ENCODE results near the gene MAP7D2. TPM values are rescaled to one million over a fixed set of nuclear protein-coding genes. Genes with fewer than 3 reads are reported as not detected.

The MAP7D2 gene
- polyA plus RNA-seq, 3 donors: 0.45 TPM; not detected in 2

DNA sequence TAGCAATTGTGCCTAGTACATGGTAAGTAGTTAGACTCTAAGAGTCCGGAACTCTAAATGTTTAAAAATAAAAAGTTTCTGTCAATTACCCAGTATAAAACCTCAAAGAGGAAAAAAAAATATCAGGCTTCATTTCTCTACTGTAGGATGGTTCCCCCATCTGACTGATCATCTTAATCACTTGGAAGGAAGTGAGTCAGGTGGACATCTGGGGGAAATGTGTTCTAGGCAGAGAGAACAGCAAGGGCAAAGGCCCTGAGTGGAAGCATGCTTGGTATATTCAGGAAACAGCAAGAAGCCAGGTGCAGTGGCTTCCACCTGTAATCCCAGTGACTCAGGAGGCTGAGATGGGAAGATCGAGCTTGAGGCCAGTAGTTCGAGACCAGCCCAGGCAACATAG lies 27.8 kb upstream of the MAP7D2 start:
- Histone ChIP-seq H3K4me3 (replicated peaks in 1 of 3; ENCODE audit: low read depth in 2 of 3, low read length in 3 of 3) (no peak overlapping the region), H3K9ac (ENCODE audit: insufficient read depth, low read length, poor library complexity, severe bottlenecking) (no peak overlapping the region), H3K4me1 (ENCODE audit: control insufficient read depth in 1 of 2, insufficient read depth in 2 of 2, low read length in 2 of 2) (peaks cover 29 to 49% of the 10 kb centered on the region in 2 donors), H3K27me3 (ENCODE audit: control insufficient read depth in 2 of 2, insufficient read depth in 2 of 2, low read length in 2 of 2) (peaks cover 0 to 15% of the 10 kb centered on the region in 2 donors), H3K4me2 (replicated peaks; ENCODE audit: extremely low read depth, low read length, poor library complexity, severe bottlenecking) (no peak overlapping the region), H3K27ac (ENCODE audit: low read depth in 1 of 2, low read length in 2 of 2) (no peak overlapping the region), H4K20me1 (ENCODE audit: insufficient read depth, low read length) (peaks cover 15% of the 10 kb centered on the region), H3K9me3 (replicated peaks in 1 of 2; ENCODE audit: control insufficient read depth in 1 of 2, insufficient read depth in 1 of 2, low read length in 2 of 2) (no peaks in the 10 kb centered on the region), H3K36me3 (replicated peaks in 1 of 2; ENCODE audit: control insufficient read depth in 1 of 2, insufficient read depth in 2 of 2, low read length in 2 of 2) (peaks cover 0 to 3% of the 10 kb centered on the region in 2 donors), H3K79me2 (ENCODE audit: insufficient read depth, low read length) (peaks cover 20% of the 10 kb centered on the region), H2AFZ (ENCODE audit: insufficient read depth, low read depth, low read length, poor library complexity, severe bottlenecking) (no peak overlapping the region)
- Mint-ChIP-seq H3K4me1 (peaks cover 38% of the 10 kb centered on the region), H3K9me3 (peaks cover 0 to 6% (median 0%) of the 10 kb centered on the region in 7 donors), H3K36me3 (peaks cover 0 to 5% of the 10 kb centered on the region in 2 donors), H3K27ac (peak overlapping the region in 3 of 7 donors; percentile 27 to 75 (median 42)), H3K4me3 (no peak overlapping the region), H3K27me3 (ENCODE audit: low read depth in 3 of 3) (peaks cover 0 to 33% (median 0%) of the 10 kb centered on the region in 3 donors)
- TF ChIP-seq, protein P1, sequence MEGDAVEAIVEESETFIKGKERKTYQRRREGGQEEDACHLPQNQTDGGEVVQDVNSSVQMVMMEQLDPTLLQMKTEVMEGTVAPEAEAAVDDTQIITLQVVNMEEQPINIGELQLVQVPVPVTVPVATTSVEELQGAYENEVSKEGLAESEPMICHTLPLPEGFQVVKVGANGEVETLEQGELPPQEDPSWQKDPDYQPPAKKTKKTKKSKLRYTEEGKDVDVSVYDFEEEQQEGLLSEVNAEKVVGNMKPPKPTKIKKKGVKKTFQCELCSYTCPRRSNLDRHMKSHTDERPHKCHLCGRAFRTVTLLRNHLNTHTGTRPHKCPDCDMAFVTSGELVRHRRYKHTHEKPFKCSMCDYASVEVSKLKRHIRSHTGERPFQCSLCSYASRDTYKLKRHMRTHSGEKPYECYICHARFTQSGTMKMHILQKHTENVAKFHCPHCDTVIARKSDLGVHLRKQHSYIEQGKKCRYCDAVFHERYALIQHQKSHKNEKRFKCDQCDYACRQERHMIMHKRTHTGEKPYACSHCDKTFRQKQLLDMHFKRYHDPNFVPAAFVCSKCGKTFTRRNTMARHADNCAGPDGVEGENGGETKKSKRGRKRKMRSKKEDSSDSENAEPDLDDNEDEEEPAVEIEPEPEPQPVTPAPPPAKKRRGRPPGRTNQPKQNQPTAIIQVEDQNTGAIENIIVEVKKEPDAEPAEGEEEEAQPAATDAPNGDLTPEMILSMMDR (IDR thresholded peaks at IDR 0.05): no peak
- no CpG with 5 or more reads among the region's 3 CpGs for WGBS (ENCODE audit: insufficient coverage)
- peak in 2 of 3 donors; percentile 18 to 36 for DNase-seq
- intact Hi-C loops (cut with micrococcal nuclease): no loop called here

GRCh38 chrX:20143561-20143960 lies 26.9 kb upstream of the MAP7D2 start:
- no CpG with 5 or more reads among the region's 2 CpGs for WGBS (ENCODE audit: insufficient coverage)
- peaks cover 0 to 5% (median 0%) of the 10 kb centered on the region in 7 donors for H3K9me3 Mint-ChIP-seq
- no peak overlapping the region for H3K9ac ChIP-seq (ENCODE audit: insufficient read depth, low read length, poor library complexity, severe bottlenecking)
- TF ChIP-seq, protein P1 (IDR thresholded peaks at IDR 0.05): no peak
- peaks cover 40% of the 10 kb centered on the region for H3K4me1 Mint-ChIP-seq
- peaks cover 18% of the 10 kb centered on the region for H4K20me1 ChIP-seq (ENCODE audit: insufficient read depth, low read length)
- H3K27ac ChIP-seq (ENCODE audit: low read depth in 1 of 2, low read length in 2 of 2): no peak overlapping the region
- peaks cover 0 to 11% of the 10 kb centered on the region in 2 donors for H3K36me3 ChIP-seq (replicated peaks in 1 of 2; ENCODE audit: control insufficient read depth in 1 of 2, insufficient read depth in 2 of 2, low read length in 2 of 2)
- intact Hi-C loops (cut with micrococcal nuclease): no loop called here
- peaks cover 30% of the 10 kb centered on the region for H3K79me2 ChIP-seq (ENCODE audit: insufficient read depth, low read length)
- H3K9me3 ChIP-seq (replicated peaks in 1 of 2; ENCODE audit: control insufficient read depth in 1 of 2, insufficient read depth in 1 of 2, low read length in 2 of 2): no peaks in the 10 kb centered on the region
- H3K36me3 Mint-ChIP-seq: peaks cover 0 to 12% of the 10 kb centered on the region in 2 donors
- no peak overlapping the region for H3K4me3 Mint-ChIP-seq
- peaks cover 0 to 9% of the 10 kb centered on the region in 2 donors for H3K27me3 ChIP-seq (ENCODE audit: control insufficient read depth in 2 of 2, insufficient read depth in 2 of 2, low read length in 2 of 2)
- H3K4me2 ChIP-seq (replicated peaks; ENCODE audit: extremely low read depth, low read length, poor library complexity, severe bottlenecking): no peak overlapping the region
- peaks cover 0 to 29% (median 0%) of the 10 kb centered on the region in 3 donors for H3K27me3 Mint-ChIP-seq (ENCODE audit: low read depth in 3 of 3)
- H3K4me1 ChIP-seq (ENCODE audit: control insufficient read depth in 1 of 2, insufficient read depth in 2 of 2, low read length in 2 of 2): peaks cover 34 to 53% of the 10 kb centered on the region in 2 donors
- peak overlapping the region in 2 of 7 donors; percentile 36 to 43 for H3K27ac Mint-ChIP-seq
- no peak overlapping the region for H2AFZ ChIP-seq (ENCODE audit: insufficient read depth, low read depth, low read length, poor library complexity, severe bottlenecking)
- no peak for DNase-seq
- H3K4me3 ChIP-seq (replicated peaks in 1 of 3; ENCODE audit: low read depth in 2 of 3, low read length in 3 of 3): no peak overlapping the region
